ENCODE results near the gene EXD2.

Gene EXD2

DNA sequence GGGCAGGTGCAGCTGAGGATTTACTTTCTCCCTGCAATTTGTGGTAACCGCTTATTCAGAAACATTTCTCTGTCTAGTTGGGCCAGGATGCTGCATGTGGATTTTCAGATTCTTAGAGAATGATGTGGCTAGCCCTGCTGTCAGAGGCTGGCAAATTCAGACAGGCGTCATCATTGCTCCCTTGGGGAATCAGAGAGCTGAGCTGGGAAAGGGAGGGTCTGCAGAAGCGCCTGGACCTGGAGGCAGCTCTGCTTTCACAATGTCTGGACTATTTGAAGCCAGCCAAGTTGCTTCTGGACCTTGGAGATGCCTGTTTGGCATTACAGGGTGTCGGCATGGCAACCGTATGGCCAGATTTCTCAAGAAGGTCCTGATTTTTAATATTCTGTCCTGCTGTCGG is 72.1 kb downstream of the EXD2 start:
- DNase-seq (ENCODE audit: low read depth): no peak

DNA sequence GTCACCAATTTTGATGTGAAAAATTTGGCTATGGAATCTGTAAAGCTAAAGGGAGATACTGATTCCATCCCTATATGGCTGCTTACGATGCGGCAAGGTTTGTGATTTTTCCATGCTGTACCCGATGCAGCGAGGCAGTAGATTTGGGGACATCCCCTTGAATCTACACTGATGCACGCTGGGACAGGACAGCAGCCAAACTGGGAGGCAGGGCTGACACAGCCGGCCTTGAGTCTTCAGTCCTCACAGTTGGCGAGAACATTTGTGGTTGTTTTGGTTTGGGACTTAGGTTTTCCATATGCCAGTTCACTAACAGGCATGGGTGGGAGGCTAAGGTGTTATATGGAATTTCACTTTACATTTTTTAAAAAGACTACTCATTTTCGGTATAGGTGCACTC is 72.5 kb downstream of the EXD2 start:
- no peak for DNase-seq (ENCODE audit: low read depth)
- TF ChIP-seq, protein P1, sequence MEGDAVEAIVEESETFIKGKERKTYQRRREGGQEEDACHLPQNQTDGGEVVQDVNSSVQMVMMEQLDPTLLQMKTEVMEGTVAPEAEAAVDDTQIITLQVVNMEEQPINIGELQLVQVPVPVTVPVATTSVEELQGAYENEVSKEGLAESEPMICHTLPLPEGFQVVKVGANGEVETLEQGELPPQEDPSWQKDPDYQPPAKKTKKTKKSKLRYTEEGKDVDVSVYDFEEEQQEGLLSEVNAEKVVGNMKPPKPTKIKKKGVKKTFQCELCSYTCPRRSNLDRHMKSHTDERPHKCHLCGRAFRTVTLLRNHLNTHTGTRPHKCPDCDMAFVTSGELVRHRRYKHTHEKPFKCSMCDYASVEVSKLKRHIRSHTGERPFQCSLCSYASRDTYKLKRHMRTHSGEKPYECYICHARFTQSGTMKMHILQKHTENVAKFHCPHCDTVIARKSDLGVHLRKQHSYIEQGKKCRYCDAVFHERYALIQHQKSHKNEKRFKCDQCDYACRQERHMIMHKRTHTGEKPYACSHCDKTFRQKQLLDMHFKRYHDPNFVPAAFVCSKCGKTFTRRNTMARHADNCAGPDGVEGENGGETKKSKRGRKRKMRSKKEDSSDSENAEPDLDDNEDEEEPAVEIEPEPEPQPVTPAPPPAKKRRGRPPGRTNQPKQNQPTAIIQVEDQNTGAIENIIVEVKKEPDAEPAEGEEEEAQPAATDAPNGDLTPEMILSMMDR (IDR thresholded peaks at IDR 0.05; ENCODE audit: control insufficient read depth, extremely low read depth, insufficient read depth): no peak

More for the DNA sequence above, 72.1 kb downstream of the EXD2 start:
- TF ChIP-seq, protein P1 (IDR thresholded peaks at IDR 0.05; ENCODE audit: control insufficient read depth, extremely low read depth, insufficient read depth): no peak
- H3K4me3 ChIP-seq (ENCODE audit: low read depth, low read length): no peak overlapping the region

DNA sequence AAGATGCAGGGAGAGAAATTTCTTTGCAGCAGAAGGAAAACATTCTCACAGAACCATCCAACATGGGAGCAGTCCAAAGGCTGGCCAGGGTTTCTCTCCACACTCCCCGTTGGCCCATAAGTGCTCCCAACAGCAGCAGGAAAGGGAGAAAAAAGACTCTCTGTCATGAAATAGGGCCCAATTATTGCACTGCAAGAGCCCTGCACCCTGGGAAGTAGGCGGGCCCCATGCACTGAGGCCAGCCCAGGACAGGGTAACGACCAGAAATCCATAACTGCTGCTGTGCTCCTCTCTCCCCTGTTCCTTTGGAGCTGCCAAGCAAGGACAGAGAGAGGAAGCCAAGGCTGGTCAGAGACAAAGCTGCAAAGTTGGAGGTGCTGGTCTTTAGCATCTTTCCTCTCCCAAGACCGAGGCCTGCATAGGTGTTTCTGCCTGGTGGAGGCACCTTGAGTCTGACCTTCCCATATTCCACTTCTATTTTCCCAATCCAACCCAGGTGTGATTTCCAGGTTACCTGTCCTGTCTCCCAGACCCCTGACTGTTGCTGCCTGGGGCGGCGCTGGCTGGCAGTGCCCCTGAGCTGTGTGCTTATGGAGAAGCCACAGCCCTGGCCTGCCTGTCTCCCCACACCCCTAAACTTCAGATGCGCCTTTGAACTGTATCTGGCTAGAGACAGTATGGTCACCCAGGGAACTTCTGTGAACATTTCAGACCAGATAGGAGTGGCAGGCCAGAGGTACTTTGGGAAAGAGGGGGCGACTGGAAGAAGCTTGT is 75.5 kb downstream of the EXD2 start:
- no peak for DNase-seq (ENCODE audit: low read depth)
- TF ChIP-seq, protein P1 (IDR thresholded peaks at IDR 0.05; ENCODE audit: control insufficient read depth, extremely low read depth, insufficient read depth): no peak
- H3K4me3 ChIP-seq (ENCODE audit: low read depth, low read length): no peak overlapping the region

More for the DNA sequence above, 72.5 kb downstream of the EXD2 start:
- no peak overlapping the region for H3K4me3 ChIP-seq (ENCODE audit: low read depth, low read length)

DNA sequence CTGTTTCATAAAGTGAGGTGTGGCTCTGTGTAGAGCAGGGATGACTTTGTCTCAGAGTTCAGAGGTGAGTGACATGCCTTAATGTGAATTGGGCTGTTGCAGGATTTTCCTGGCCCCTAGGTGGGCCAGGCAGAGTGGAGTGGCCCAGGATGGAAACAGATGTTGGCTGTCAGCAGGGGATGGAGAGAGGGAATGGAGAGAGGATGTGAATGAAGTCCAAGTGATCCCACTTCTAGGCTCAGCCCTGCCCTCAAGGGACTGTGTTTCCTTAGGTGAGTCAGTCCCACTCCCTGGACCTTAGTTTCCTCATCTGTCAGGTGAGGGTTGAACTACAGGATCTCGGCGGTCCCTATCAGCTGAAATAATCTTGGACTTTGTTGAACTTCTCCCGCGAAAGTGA is 76.2 kb downstream of the EXD2 start:
- TF ChIP-seq, protein P1 (IDR thresholded peaks at IDR 0.05; ENCODE audit: control insufficient read depth, extremely low read depth, insufficient read depth): no peak
- no peak overlapping the region for H3K4me3 ChIP-seq (ENCODE audit: low read depth, low read length)
- DNase-seq (ENCODE audit: low read depth): no peak

DNA sequence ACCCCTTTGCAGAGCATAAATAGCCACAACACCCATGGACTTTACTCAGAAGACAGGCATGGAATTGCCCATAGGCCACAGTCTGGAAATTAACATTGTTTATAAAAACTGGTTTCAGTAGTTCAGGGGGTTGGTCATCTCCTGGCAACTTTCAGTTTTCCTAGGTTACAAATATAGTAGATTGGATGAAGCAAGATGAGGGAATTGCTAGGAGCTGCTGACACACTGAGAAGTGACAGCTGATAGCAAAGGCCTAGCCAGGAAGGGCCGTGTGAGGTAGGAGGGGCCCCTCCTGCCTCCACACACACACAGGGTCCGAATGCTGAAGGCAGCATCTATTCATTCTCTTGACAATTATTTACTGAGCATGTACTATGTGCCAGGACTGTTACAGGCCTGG is 76.9 kb downstream of the EXD2 start:
- TF ChIP-seq, protein P1 (IDR thresholded peaks at IDR 0.05; ENCODE audit: control insufficient read depth, extremely low read depth, insufficient read depth): no peak
- DNase-seq (ENCODE audit: low read depth): no peak

DNA sequence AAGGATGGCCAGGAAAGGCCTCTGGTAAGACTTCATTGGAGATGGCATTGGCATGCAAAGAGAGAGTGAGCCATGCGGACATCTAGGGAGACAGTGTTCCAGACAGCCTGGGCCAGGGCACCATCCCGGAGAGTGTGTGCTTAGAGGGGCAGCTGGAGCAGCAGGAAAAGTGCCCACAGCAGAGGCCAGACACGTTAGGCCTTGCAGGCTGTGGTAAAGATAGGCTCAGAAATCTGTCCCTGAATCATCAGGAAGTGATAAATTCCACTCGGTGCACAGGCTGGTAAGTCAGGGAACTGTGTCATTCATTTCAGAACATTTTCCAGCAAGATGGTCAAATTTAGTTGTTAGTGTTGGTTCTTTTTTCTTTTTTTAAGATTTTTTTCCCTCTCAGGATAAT is 77.5 kb downstream of the EXD2 start:
- DNase-seq (ENCODE audit: low read depth): no peak
- TF ChIP-seq, protein P1 (IDR thresholded peaks at IDR 0.05; ENCODE audit: control insufficient read depth, extremely low read depth, insufficient read depth): no peak

More for the DNA sequence above, 76.9 kb downstream of the EXD2 start:
- H3K4me3 ChIP-seq (ENCODE audit: low read depth, low read length): no peak overlapping the region

DNA sequence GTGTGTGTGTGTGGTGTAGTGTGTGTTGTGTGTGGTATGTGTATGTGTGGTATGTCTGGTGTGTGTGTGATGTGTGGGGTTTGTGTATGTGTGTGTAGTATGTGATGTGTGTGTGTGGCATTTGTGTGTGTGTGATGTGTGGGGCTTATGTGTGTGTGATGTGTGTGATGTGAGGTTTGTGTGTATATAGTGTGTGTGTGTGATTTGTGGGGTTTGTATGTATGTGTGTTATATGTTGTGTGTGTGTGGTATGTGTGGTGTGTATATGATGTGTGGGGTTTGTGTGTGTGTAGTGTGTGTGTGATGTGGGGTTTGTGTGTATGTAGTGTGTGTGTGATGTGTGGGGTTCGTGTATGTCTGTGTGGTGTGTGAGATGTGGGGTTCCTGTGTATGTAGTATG is 78.1 kb downstream of the EXD2 start:
- TF ChIP-seq, protein P1 (IDR thresholded peaks at IDR 0.05; ENCODE audit: control insufficient read depth, extremely low read depth, insufficient read depth): no peak
- no peak for DNase-seq (ENCODE audit: low read depth)
- no peak overlapping the region for H3K4me3 ChIP-seq (ENCODE audit: low read depth, low read length)

More for the DNA sequence above, 77.5 kb downstream of the EXD2 start:
- H3K4me3 ChIP-seq (ENCODE audit: low read depth, low read length): no peak overlapping the region

Data from LNCaP clone FGC (cell line).